Measurements from ENCODE around the gene COG8. TPM values are rescaled to one million over a fixed set of nuclear protein-coding genes. Genes with fewer than 3 reads are reported as not detected.

Gene COG8
- total and polyA plus RNA-seq, 2 of the 8 experiments (the other 6 are each of a cell fraction or from before 2014, with no cell fraction given): 49.1 to 55.6 TPM

GRCh38 chr16:69329369-69330285 lies 9.7 kb downstream of the COG8 start (continued):
- TF ChIP-seq SP2 (IDR thresholded peaks at IDR 0.05; ENCODE audit: low read length): no peak
